ENCODE results near the gene CHCHD4.
A peak's percentile ranks its signal among the peaks of the same experiment; 100 is the strongest.
"Not testable (repeated sequence)": the region's sequence is repeated elsewhere in the genome, so short reads cannot be mapped to it uniquely, and the experiment has no call there.

The CHCHD4 gene

GRCh38 chr3:14118400-14119381 is 6.0 kb downstream of the CHCHD4 start:
- no peak for DNase-seq

- no peak for DNase-seq
Observed at GRCh38 chr3:14117468-14118399, 6.9 kb downstream of the CHCHD4 start.

DNA sequence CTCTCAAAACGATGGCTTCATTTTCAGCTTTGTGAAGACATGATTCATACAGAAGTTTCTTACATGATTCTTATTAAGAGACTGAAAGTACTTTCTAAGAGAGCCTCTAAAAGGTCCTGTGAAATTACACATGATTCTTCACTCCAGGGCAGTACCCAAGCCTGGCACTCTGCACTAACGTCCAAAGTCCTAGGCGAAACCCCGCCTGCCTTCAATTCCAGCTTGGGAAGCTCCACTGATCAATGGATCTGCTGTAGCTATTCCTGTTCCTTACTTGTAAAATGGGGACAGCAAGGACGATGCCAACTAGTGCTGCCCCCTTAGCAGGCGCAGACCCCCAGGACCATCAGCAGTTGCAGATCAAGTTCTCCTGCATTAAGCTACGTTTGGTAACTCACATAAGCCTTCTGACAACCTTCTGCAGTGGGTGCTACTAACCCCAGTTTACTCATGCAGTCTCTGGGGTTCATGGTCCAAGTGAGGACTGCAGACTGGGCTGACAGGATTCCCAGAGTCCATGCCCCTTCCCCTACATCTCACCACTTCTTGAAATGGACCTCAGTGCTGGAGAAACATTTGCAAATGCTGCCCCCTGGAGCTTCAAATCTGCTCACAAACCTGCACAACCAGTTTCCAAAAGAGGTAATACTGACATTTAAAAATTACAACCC is 10.6 kb downstream of the CHCHD4 start:
- no peak for DNase-seq

GRCh38 chr3:14110699-14111098 is 14.0 kb downstream of the CHCHD4 start:
- no peak for DNase-seq

- not testable (repeated sequence) for DNase-seq
Observed at GRCh38 chr3:14109821-14110220, 14.8 kb downstream of the CHCHD4 start.

- no peak for DNase-seq
Observed at GRCh38 chr3:14097616-14098391, 26.9 kb downstream of the CHCHD4 start.

DNA sequence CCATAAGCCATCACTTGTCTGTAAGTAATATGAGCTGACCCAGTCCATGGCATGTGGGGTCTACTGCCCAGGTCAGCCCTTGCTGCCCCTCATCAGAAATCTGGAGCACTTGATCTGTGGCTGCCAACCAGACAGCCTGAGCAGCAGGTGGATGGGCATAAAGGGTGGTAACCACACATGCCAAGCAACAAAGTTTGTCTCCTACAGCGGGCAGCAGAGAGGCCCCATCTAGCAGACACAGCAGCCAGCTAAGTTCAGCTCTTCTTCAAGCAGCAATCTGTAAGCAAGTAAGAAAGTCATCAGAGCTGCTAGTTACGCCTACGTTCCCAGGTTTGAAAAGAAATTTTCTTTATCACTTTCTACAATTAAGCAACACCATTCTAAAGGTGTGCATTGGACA is 27.9 kb downstream of the CHCHD4 start:
- DNase-seq, result no peak

GRCh38 chr3:14093831-14094230 is 30.8 kb downstream of the CHCHD4 start:
- no peak for DNase-seq

DNA sequence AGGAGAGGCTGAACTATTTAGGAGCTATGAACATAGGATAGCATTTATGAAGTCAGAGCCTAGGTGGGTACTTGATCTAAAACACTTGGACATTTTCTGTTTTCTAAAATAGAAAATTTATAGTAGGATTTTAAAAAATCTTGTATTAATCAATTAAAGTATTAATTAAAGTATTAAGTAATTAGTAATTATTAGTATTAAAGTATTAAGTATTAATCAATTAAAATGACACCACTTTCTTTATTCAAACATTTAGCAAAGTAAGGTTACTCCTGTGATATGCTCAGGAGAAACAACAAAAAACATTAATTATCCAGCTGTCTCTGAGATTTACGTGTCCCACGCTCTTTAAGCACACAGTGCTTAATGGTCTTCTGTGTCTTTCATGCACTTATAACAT is 32.2 kb downstream of the CHCHD4 start:
- DNase-seq, result no peak

DNA sequence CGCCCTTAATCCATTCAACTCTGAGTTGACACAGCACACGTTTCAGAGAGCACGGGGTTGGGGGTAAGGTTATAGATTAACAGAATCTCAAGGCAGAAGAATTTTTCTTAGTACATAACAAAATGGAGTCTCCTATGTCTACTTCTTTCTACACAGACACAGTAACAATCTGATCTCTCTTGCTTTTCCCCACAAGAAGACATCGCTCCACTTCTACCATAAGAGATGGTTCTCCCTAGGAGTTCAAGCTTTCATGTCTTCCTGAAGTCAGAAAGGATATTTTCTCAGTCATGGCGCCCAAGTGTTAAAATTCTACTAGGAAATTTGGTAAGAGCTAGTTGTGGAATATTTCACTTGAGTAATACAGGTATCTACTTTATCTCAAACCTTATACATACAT is 32.7 kb downstream of the CHCHD4 start:
- DNase-seq, result not testable (repeated sequence)

- not testable (repeated sequence) for DNase-seq
Observed at GRCh38 chr3:14087461-14087860, 37.2 kb downstream of the CHCHD4 start.

DNA sequence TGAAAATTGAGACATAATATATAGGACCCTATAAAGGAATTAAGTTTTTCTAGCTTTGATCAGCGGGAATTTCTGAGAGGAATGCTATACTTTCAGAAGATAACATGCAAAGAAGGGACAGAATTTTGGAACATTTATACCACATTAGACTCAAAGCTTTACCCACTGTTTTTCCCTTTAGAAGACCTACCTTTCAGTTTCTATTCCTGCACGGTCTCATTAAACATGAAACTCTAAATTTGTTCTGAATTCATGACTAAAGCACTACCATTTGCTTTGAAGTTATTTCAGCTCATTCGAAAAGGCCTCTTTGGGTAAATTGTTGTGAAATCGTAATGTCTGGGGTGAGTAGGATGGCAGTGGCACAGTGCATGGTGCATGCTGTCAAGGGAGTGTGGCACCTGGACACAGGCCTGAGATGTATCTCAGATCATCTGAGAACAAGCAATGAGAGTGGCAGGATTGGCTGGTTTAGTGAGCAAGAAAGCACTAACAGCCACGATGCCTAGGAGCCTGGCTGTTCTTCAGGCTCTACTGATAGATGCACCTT is 42.5 kb downstream of the CHCHD4 start:
- DNase-seq, result peak; percentile 19 to 30

DNA sequence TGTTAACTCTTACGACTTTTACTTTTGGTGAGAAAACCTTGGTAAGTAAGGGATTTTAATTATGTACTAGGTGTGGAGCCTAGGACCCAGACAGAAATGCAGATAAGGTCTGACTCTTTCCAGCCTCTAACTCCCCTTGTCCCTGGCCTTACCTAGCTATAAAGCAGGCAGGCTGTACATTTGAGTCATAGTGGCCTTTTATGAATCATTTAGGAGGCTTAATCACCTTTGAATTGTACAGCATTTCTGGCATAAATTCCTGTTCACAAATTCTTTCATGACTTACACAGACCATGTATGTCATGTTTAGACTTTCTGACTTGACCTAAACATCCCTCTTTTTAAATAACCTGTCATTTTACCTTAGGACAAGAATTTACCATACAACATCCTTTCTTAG is 47.4 kb downstream of the CHCHD4 start:
- DNase-seq, result no peak

DNA sequence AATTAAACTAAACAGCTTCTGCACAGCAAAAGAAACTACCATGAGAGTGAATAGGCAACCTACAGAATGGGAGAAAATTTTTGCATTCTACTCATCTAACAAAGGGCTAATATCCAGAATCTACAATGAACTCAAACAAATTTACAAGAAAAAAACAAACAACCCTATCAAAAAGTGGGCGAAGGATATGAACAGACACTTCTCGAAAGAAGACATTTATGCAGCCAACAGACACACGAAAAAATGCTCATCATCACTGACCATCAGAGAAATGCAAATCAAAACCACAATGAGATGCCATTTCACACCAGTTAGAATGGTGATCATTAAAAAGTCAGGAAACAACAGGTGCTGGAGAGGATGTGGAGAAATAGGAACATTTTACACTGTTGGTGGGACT is 49.4 kb downstream of the CHCHD4 start:
- DNase-seq, result not testable (repeated sequence)

DNA sequence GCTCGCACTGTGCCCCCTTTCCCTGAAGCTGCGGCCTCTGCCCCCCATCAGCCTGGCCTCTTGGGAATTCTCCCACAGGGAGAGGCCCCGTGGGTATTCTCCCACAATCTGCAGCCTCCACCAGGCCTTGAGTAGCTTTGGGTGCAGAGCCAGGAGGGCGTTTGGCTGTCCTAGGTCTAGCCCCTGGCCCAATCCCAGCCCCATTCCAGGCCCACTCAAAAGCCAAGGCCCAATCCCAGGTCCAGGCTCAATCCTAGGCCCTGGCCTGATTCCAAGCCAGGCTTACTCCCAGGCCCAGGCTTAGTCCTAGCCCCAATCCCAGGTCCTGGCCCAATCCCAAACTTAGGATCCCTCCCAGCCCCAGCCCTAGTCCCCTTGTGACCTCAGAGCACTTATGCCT is 59.8 kb downstream of the CHCHD4 start:
- DNase-seq, result no peak

DNA sequence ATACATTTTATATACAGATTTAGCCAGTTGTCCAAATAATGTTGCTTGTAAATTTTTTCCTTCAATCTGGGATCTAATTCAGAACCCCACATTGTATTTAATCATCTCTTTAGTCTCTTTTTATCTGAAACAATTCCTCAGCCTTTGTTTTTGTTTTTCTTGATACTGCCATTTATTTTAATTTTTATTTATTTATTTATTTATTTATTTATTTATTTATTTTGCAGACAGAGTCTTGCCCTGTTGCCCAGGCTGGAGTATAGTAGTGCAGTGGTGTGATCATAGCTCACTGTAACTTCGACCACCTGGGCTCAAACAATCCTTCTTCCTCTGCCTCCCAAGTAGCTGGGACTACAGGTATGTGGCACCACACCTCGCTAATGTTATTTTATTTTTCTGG is 61.5 kb downstream of the CHCHD4 start:
- no peak for DNase-seq
